Measurements from ENCODE around the gene ICAM1. TPM values are rescaled to one million over a fixed set of nuclear protein-coding genes. Genes with fewer than 3 reads are reported as not detected.

Gene ICAM1
- total and polyA plus RNA-seq, 2 of the 8 experiments (the other 6 are each of a cell fraction or from before 2014, with no cell fraction given), result 4.0 to 9.4 TPM

GRCh38 chr19:10258080-10258710 is 12.7 kb upstream of the ICAM1 start:
- Histone ChIP-seq H3K79me2 (ENCODE audit: control insufficient read depth in 1 of 2, insufficient read depth in 2 of 2, low read length in 2 of 2) (0 out of 4 replicates have a peak, but pooled peaks cover 0 to 4% of the 10 kb centered on the region in 2 experiments), H3K27me3 (replicated peaks in 1 of 4; ENCODE audit: control insufficient read depth in 3 of 4, extremely low read depth in 1 of 4, insufficient read depth in 3 of 4, low read length in 3 of 4) (no peaks in the 10 kb centered on the region), H3K27ac (ENCODE audit: low read depth, low read length) (no peak overlapping the region), H3K23me2 (ENCODE audit: low read depth, low read length) (no peaks in the 10 kb centered on the region), H3K4me2 (ENCODE audit: insufficient read depth in 1 of 2, low read depth in 2 of 2, low read length in 2 of 2) (no peak overlapping the region), H3K4me3 (ENCODE audit: extremely low read depth in 1 of 4, insufficient read depth in 2 of 4, low read depth in 3 of 4, low read length in 4 of 4) (no peak overlapping the region), H3K36me3 (ENCODE audit: control insufficient read depth in 2 of 4, insufficient read depth in 4 of 4, low read length in 3 of 4) (peaks cover 4 to 26% (median 15%) of the 10 kb centered on the region in 4 experiments; a peak in 5 of 8 replicates), H4K5ac (ENCODE audit: insufficient read length, low read depth, low read length) (no peak overlapping the region), H2BK15ac (ENCODE audit: low read length) (no peak overlapping the region), H2BK120ac (replicated peaks; ENCODE audit: low read depth, low read length) (no peak overlapping the region), H3K14ac (ENCODE audit: insufficient read length) (no peak overlapping the region), H3K79me1 (ENCODE audit: low read depth, low read length) (no peaks in the 10 kb centered on the region), H3K56ac (replicated peaks; ENCODE audit: insufficient read length, low read depth, low read length) (no peak overlapping the region), H3K4me1 (replicated peaks in 1 of 4; ENCODE audit: control insufficient read depth in 3 of 4, insufficient read depth in 4 of 4, low read length in 3 of 4) (peaks cover 0 to 2% (median 0%) of the 10 kb centered on the region in 4 experiments; a peak in 2 of 7 replicates), H3K9ac (replicated peaks in 1 of 4; ENCODE audit: extremely low read depth in 1 of 4, low read depth in 3 of 4, low read length in 3 of 4) (no peak overlapping the region), H3K18ac (ENCODE audit: extremely low read depth, low read length) (no peak overlapping the region), H4K91ac (replicated peaks; ENCODE audit: insufficient read length, low read length) (no peak overlapping the region), H2BK12ac (ENCODE audit: low read depth, low read length) (no peak overlapping the region), H3K9me3 (ENCODE audit: insufficient read depth in 2 of 2, low read depth in 1 of 2, low read length in 1 of 2) (no peaks in the 10 kb centered on the region), H2BK5ac (ENCODE audit: low read depth, low read length) (no peak overlapping the region), H4K20me1 (replicated peaks in 1 of 2; ENCODE audit: control insufficient read depth in 1 of 2, insufficient read depth in 2 of 2, low read length in 2 of 2) (peaks cover 0 to 6% of the 10 kb centered on the region in 2 experiments), H3K4ac (replicated peaks; ENCODE audit: insufficient read length, low read depth, low read length) (no peak overlapping the region), H2AK5ac (ENCODE audit: low read depth, low read length) (no peak overlapping the region), H3K23ac (ENCODE audit: insufficient read length) (no peak overlapping the region), H2BK20ac (ENCODE audit: low read length) (no peak overlapping the region), H2AFZ (ENCODE audit: low read length) (no peak overlapping the region), H4K8ac (ENCODE audit: extremely low read depth, insufficient read depth, low read length) (no peak overlapping the region; the same call in 1 of the 2 replicates)
- DNase-seq (ENCODE audit: low read depth in 1 of 2, low spot score in 2 of 2) (no peak), FAIRE-seq (no peak)
- CTCF ChIA-PET (ENCODE audit: partially characterized antibody), result interaction anchor here (0.6 to 5.4 kb wide), 56 partner anchors 9 to 191 kb away, joined by 3 to 68 read pairs (median 4); partner anchors contain the start of genes ICAM1, ICAM4, ICAM5 and RAVER1
- POLR2A ChIA-PET (ENCODE audit: partially characterized antibody), result interaction anchor here (0.7 to 3.2 kb wide), 11 partner anchors 10 to 145 kb away, joined by 3 to 18 read pairs (median 5); partner anchors contain the start of genes DNMT1, ICAM1 and RAVER1
- 93% methylated on average over 18 of the region's 18 CpGs; no CpG with 5 or more reads in 1 of the 2 experiments for WGBS, 2 experiments (ENCODE audit: extremely low coverage in 1 of 2, insufficient coverage in 1 of 2, insufficient read length in 1 of 2, insufficient replicate concordance in 2 of 2, low coverage in 1 of 2, low lambda C conversion rate in 2 of 2, missing lambda C conversion rate in 1 of 2)
- TF ChIP-seq RAD21 (IDR thresholded peaks at IDR 0.05 in 1 of 2, conservative IDR thresholded peaks at IDR 0.05 in 1 of 2; ENCODE audit: low read depth in 2 of 2, low read length in 2 of 2) (no peak), E2F6 (IDR thresholded peaks at IDR 0.05) (no peak), SAP30 (IDR thresholded peaks at IDR 0.05; ENCODE audit: insufficient read depth, insufficient replicate concordance, low read length) (no peak), KDM4A (IDR thresholded peaks at IDR 0.05; ENCODE audit: low read depth, low read length, severe bottlenecking) (no peak), ZNF274 (IDR thresholded peaks at IDR 0.05; ENCODE audit: borderline replicate concordance, extremely low read depth, low read length) (no peak), CEBPB (IDR thresholded peaks at IDR 0.05; ENCODE audit: low read depth, low read length) (no peak), CTCF (IDR thresholded peaks at IDR 0.05; ENCODE audit: control extremely low read depth in 1 of 3, insufficient read depth in 1 of 3, low read depth in 1 of 3, low read length in 3 of 3) (no peak), SIRT6 (IDR thresholded peaks at IDR 0.05; ENCODE audit: low read length) (no peak)

All from H1 (cell line).